ENCODE results near the gene HSPA2. TPM values are rescaled to one million over a fixed set of nuclear protein-coding genes. Genes with fewer than 3 reads are reported as not detected.

HSPA2 gene

GRCh38 chr14:64581817-64582216 lies 41.3 kb downstream of the HSPA2 start:
- H3K27ac ChIP-seq (ENCODE audit: low read length, poor library complexity, severe bottlenecking), result no peak overlapping the region
- H3K27me3 ChIP-seq (ENCODE audit: control insufficient read depth in 1 of 2, insufficient read depth in 1 of 2, low read length in 2 of 2), result no peaks in the 10 kb centered on the region
- H3K4ac ChIP-seq (ENCODE audit: low read depth in 1 of 2, low read length in 2 of 2), result no peak overlapping the region
- H3K18ac ChIP-seq (ENCODE audit: low read depth in 1 of 2, low read length in 2 of 2), result no peak overlapping the region
- no peak overlapping the region for H3K4me2 ChIP-seq (ENCODE audit: low read length, poor library complexity, severe bottlenecking)
- H3K9ac ChIP-seq (ENCODE audit: low read length), result no peak overlapping the region
- H3K23ac ChIP-seq (ENCODE audit: low read length in 2 of 2), result no peak overlapping the region
- no peak overlapping the region for H2BK15ac ChIP-seq (ENCODE audit: low read depth, poor library complexity, severe bottlenecking)
- no peaks in the 10 kb centered on the region for H3K4me1 ChIP-seq (ENCODE audit: control insufficient read depth, insufficient read depth, low read depth, low read length)
- H3K14ac ChIP-seq (ENCODE audit: low read length in 2 of 2), result no peak overlapping the region
- no peak for DNase-seq
- no peak overlapping the region for H4K91ac ChIP-seq (ENCODE audit: low read length)
- H2AFZ ChIP-seq (ENCODE audit: low read depth, low read length), result no peak overlapping the region
- no peaks in the 10 kb centered on the region for H3K79me1 ChIP-seq (replicated peaks; ENCODE audit: low read length, poor library complexity, severe bottlenecking)
- no peak overlapping the region for H2AK5ac ChIP-seq (ENCODE audit: low read length, severe bottlenecking)
- H2BK120ac ChIP-seq (ENCODE audit: low read depth, low read length), result no peak overlapping the region
- H2BK12ac ChIP-seq (ENCODE audit: low read length in 2 of 2), result no peak overlapping the region
- 77% methylated on average over 3 of the region's 5 CpGs for WGBS
- no peak overlapping the region for H4K8ac ChIP-seq (ENCODE audit: low read length)
- no peak overlapping the region for H3K4me3 ChIP-seq (ENCODE audit: insufficient read depth in 1 of 2, low read depth in 1 of 2, low read length in 2 of 2)
- no peaks in the 10 kb centered on the region for H3K36me3 ChIP-seq (ENCODE audit: control insufficient read depth in 1 of 2, insufficient read depth in 2 of 2, low read depth in 1 of 2, low read length in 2 of 2)
- no peak overlapping the region for H2BK5ac ChIP-seq (ENCODE audit: low read depth, low read length, poor library complexity, severe bottlenecking)
- no peaks in the 10 kb centered on the region for H3K9me3 ChIP-seq (ENCODE audit: control insufficient read depth, low read length)

DNA sequence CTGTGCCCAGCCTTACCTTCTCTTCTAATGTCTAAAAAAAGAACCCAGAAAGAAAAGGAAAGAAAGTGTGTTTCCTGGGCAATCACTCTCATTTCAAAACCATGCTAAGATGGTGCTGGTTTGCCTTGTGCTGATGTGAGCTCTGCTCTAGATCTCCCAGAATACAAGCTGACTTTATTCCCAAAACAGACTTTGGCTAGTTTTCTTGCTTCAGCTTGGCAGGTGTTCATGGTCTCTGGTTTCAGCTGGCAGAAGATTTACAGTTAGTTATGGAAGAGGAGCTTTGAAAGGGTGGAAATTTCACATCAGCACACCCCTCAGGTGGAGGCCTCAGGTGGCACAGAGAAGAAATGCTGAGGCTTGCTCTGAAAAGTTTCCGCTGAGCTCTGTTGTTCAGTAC lies 43.6 kb downstream of the HSPA2 start:
- WGBS, result 100% methylated on average over 1 of the region's 1 CpG
- no peak for DNase-seq
- Histone ChIP-seq H3K18ac (ENCODE audit: low read depth in 1 of 2, low read length in 2 of 2) (no peak overlapping the region), H2BK5ac (ENCODE audit: low read depth, low read length, poor library complexity, severe bottlenecking) (no peak overlapping the region), H2BK12ac (ENCODE audit: low read length in 2 of 2) (no peak overlapping the region), H3K4ac (ENCODE audit: low read depth in 1 of 2, low read length in 2 of 2) (no peak overlapping the region), H2AFZ (ENCODE audit: low read depth, low read length) (no peak overlapping the region), H3K9ac (ENCODE audit: low read length) (no peak overlapping the region), H4K8ac (ENCODE audit: low read length) (no peak overlapping the region), H2BK120ac (ENCODE audit: low read depth, low read length) (no peak overlapping the region), H3K27ac (ENCODE audit: low read length, poor library complexity, severe bottlenecking) (no peak overlapping the region), H3K14ac (ENCODE audit: low read length in 2 of 2) (no peak overlapping the region), H2BK15ac (ENCODE audit: low read depth, poor library complexity, severe bottlenecking) (no peak overlapping the region), H2AK5ac (ENCODE audit: low read length, severe bottlenecking) (no peak overlapping the region), H3K4me2 (ENCODE audit: low read length, poor library complexity, severe bottlenecking) (no peak overlapping the region), H3K23ac (ENCODE audit: low read length in 2 of 2) (no peak overlapping the region), H3K27me3 (ENCODE audit: control insufficient read depth in 1 of 2, insufficient read depth in 1 of 2, low read length in 2 of 2) (no peaks in the 10 kb centered on the region), H3K79me1 (replicated peaks; ENCODE audit: low read length, poor library complexity, severe bottlenecking) (no peaks in the 10 kb centered on the region), H3K4me1 (ENCODE audit: control insufficient read depth, insufficient read depth, low read depth, low read length) (no peaks in the 10 kb centered on the region), H3K4me3 (ENCODE audit: insufficient read depth in 1 of 2, low read depth in 1 of 2, low read length in 2 of 2) (no peak overlapping the region), H4K91ac (ENCODE audit: low read length) (no peak overlapping the region), H3K36me3 (ENCODE audit: control insufficient read depth in 1 of 2, insufficient read depth in 2 of 2, low read depth in 1 of 2, low read length in 2 of 2) (no peaks in the 10 kb centered on the region), H3K9me3 (ENCODE audit: control insufficient read depth, low read length) (no peaks in the 10 kb centered on the region)

DNA sequence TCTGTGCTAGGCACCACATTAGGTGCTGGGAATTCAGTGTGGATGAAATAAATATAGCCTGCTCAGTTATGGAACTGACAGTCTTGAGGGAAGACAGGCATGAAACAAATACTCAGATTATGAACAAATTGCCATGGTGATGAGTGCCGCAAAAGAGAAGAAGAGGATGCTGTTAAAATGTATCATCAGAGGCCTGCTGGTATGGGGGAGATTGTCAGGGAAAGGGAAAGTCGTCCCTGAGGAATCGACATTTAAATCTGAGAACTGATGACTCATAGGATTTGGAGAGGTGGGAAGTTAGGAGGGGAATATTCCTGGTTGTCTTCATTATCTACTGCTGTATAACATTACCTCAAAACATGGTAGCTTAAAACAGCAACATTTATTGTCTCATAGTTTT lies 51.3 kb downstream of the HSPA2 start:
- Histone ChIP-seq H3K79me1 (replicated peaks; ENCODE audit: low read length, poor library complexity, severe bottlenecking) (no peaks in the 10 kb centered on the region), H4K8ac (ENCODE audit: low read length) (no peak overlapping the region), H2BK120ac (ENCODE audit: low read depth, low read length) (no peak overlapping the region), H2BK12ac (ENCODE audit: low read length in 2 of 2) (no peak overlapping the region), H3K14ac (ENCODE audit: low read length in 2 of 2) (no peak overlapping the region), H3K36me3 (ENCODE audit: control insufficient read depth in 1 of 2, insufficient read depth in 2 of 2, low read depth in 1 of 2, low read length in 2 of 2) (no peaks in the 10 kb centered on the region), H2AFZ (ENCODE audit: low read depth, low read length) (no peak overlapping the region), H3K27me3 (ENCODE audit: control insufficient read depth in 1 of 2, insufficient read depth in 1 of 2, low read length in 2 of 2) (no peaks in the 10 kb centered on the region), H3K4me2 (ENCODE audit: low read length, poor library complexity, severe bottlenecking) (no peak overlapping the region), H2BK15ac (ENCODE audit: low read depth, poor library complexity, severe bottlenecking) (no peak overlapping the region), H2BK5ac (ENCODE audit: low read depth, low read length, poor library complexity, severe bottlenecking) (no peak overlapping the region), H3K4me1 (ENCODE audit: control insufficient read depth, insufficient read depth, low read depth, low read length) (no peaks in the 10 kb centered on the region), H3K4me3 (ENCODE audit: insufficient read depth in 1 of 2, low read depth in 1 of 2, low read length in 2 of 2) (no peak overlapping the region), H3K4ac (ENCODE audit: low read depth in 1 of 2, low read length in 2 of 2) (no peak overlapping the region), H3K9me3 (ENCODE audit: control insufficient read depth, low read length) (no peaks in the 10 kb centered on the region), H3K27ac (ENCODE audit: low read length, poor library complexity, severe bottlenecking) (no peak overlapping the region), H3K23ac (ENCODE audit: low read length in 2 of 2) (no peak overlapping the region), H3K18ac (ENCODE audit: low read depth in 1 of 2, low read length in 2 of 2) (no peak overlapping the region), H3K9ac (ENCODE audit: low read length) (no peak overlapping the region), H2AK5ac (ENCODE audit: low read length, severe bottlenecking) (no peak overlapping the region), H4K91ac (ENCODE audit: low read length) (no peak overlapping the region)
- DNase-seq, result peak; percentile 54
- WGBS, result 21% methylated on average over 2 of the region's 3 CpGs

Small RNAs within 50 kb of the gene (small RNA-seq; reads per million reads assigned to genes)
- not detected for gene AL049869.4 (ENCODE audit: low read depth)
